GM10266 (cell line): ENCODE results near the gene TBL3.

Experiments used
- DNase-seq: peaks from one replicate; pipeline ENCODE4 v3.0.0; 2012; ENCODE audit errors: extremely low spot score
- TF ChIP-seq, protein P1 (sequence below): IDR thresholded peaks from 2 replicates; pipeline ENCODE4 v1.5.1; 2012; ENCODE audit warnings: mild to moderate bottlenecking, low read depth; ENCODE audit not compliant: control insufficient read depth, insufficient read depth; ENCODE audit errors: missing control alignments

TBL3 gene

GRCh38 chr16:2005646-2006045 is 33.8 kb downstream of the TBL3 start:
- TF ChIP-seq, protein P1, sequence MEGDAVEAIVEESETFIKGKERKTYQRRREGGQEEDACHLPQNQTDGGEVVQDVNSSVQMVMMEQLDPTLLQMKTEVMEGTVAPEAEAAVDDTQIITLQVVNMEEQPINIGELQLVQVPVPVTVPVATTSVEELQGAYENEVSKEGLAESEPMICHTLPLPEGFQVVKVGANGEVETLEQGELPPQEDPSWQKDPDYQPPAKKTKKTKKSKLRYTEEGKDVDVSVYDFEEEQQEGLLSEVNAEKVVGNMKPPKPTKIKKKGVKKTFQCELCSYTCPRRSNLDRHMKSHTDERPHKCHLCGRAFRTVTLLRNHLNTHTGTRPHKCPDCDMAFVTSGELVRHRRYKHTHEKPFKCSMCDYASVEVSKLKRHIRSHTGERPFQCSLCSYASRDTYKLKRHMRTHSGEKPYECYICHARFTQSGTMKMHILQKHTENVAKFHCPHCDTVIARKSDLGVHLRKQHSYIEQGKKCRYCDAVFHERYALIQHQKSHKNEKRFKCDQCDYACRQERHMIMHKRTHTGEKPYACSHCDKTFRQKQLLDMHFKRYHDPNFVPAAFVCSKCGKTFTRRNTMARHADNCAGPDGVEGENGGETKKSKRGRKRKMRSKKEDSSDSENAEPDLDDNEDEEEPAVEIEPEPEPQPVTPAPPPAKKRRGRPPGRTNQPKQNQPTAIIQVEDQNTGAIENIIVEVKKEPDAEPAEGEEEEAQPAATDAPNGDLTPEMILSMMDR = peak; percentile 9
- no peak for DNase-seq

- TF ChIP-seq, protein P1 = no peak
- no peak for DNase-seq
These were observed 34.5 kb downstream of the TBL3 start for GRCh38 chr16:2006317-2006716.

DNA sequence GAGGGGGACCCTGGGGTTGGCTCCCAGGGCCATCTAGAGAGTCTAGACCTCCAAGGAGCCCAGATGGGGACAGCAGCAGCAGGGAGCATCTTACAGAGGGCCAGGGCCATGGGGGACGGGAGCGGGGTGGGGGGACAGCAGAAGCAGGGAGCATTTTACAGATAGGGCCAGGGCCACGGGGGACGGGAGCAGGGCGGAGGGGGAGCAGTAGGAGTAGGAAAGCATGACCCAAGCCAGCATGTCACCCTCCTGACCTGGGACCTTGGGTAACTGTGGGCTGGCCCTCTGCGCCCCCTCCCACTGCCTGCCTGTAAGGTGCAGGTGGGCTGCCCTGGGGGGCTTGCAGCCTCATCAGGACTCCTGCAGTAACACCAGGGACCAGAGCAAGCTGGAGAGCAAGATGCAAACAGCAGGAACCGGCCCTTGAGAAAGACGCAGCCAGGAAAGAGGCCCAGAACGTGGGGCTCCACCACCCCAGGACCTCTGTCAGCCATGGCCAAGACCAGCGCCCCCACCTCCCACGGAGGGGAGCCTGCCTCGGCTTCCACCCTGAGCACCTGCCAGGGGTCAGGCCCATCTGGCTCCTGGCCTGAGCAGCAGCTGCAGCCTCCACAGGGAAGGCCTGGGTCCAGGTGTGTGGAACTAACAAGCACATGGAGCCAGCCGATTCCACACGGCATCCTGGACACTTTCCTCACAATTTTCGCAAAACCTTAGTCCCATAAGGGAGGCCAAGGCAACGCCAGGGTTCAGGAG is 35.4 kb downstream of the TBL3 start:
- DNase-seq = no peak
- TF ChIP-seq, protein P1 = no peak

GRCh38 chr16:2008009-2008526 is 36.2 kb downstream of the TBL3 start:
- TF ChIP-seq, protein P1 = no peak
- DNase-seq = no peak

DNA sequence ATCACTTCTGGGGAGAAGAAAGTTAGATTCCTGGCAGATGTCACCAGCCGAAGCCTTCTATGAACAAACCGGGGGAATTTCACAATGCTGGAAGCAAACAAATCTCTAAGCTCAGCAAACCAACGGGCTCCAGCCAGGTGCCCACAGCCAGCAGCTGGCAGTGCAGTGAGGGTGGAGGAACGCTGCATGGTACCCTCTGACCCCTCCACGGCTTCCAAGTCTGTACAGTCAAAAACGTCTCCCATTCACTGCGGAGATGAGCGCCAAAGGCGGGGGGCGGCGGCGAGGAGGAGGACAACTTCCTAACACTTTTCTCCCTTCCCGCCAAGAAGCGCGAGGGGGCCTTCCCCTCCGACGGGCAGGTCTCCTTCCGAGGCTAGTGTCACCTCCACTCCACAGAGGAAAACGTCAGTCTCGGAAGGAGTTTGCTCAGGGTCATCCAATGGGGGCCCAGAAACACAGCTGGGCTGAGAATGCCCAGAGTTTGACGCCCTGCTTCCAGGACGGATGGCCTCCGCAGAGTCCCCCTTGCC is 36.8 kb downstream of the TBL3 start:
- TF ChIP-seq, protein P1 = no peak
- DNase-seq = no peak

- no peak for DNase-seq
- TF ChIP-seq, protein P1 = no peak
These were observed 37.4 kb downstream of the TBL3 start for GRCh38 chr16:2009164-2009711.
